ENCODE measurements around the gene UBR4. TPM values are rescaled to one million over a fixed set of nuclear protein-coding genes. Genes with fewer than 3 reads are reported as not detected.

UBR4 gene
- total RNA-seq: 70.2 and 92.2 TPM in 2 replicates

DNA sequence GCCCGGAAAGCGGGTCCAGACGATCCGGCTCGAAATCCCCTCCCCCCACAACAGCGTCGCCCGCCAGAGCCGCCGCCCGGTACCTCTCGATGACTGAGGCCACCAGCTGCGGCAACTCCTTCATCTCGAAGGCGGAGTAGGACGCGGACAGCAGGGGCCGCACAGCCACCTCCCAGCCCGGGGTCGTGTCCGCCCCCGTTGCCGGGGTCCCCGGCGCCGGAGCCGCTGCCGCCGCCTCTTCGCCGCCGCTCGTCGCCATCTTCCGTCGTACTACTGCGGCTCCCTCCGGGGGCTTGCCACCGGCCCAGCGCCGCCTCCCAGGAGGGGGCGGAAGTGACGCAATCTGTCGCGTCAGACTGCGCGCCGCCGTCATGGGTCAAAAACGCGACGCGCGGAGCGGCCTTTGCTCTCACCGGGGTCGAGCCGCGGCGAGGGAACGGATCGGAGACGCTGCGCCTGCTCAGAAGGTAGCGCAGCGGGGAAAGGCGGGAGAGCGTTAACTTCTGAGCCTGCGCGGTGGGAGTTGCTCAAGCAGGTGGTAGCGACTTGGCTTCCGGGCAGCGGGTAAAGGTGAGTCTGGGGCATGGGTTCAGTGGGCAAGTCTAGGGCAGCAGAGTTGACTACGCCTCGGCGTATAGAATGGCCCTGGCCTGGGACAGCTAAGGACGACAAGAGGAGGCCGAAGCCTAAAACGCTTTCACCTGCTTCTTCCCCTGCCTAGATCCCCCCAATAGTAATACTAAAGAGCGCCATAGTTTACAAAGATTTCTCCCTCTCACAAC is at the start of gene UBR4:
Gene UBR4, minus strand, starts transcription at position 277 of the 782 bp plus-strand sequence. Its CDS starts 18 bp downstream, at position 259.

DNA sequence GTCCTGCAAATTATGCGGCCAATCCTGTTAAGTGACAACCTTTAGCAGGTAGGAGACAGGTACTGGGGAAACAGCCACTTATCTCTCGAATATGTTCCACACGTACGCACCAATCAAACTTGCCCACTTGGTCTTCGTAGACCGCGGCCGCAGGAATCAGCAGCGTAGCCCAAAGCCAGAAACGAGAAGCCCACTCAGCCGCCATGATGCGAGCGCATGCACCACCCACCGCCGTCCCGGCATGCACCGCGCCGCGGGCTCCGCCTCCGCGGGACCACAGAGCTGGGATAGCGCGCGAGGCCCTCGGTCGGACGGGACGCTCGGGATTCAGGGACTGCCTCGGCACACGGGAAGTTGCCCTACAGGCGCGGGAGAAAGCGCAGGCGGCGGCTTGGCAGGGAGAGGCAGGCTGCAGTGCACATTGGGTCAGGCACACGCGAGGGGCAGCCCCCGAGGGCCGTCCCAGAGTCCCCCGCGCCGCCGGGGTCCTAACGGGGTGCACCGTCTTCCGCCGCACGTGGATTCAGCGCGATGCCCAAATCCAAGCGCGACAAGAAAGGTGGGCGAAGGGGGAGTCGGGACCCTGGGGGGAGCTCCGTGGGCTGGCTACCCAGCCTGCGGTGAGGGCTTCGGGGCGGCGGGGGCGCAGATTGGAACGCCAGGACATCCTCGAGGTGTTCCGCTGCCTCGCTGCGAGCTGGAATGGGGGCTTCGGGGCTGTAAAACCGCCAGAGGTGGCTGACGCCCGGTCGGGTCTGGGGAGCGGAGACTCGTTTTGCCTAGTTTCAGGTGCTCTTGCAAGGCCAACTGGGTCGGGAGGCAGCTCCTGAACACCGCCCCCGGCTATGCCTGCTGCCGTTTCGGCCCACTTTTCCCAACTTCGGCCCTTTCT is 41.5 kb upstream of the UBR4 start, which contains the start of the genes EMC1 and MRTO4:
Gene EMC1, minus strand, starts transcription at position 220 of the 892 bp plus-strand sequence. Its CDS starts 15 bp downstream, at position 205.
Gene MRTO4, plus strand, starts transcription at position 501 of the 892 bp plus-strand sequence. Its CDS starts 31 bp downstream, at position 532.

Other genes with a start within 250 kb of the UBR4 start
- gene EMC1, start 41.3 kb upstream of the UBR4 start, total RNA-seq: 82.9 and 83.0 TPM in 2 replicates
- gene MRTO4, start 41.5 kb upstream of the UBR4 start, total RNA-seq: 21.7 and 58.5 TPM in 2 replicates
- 0.19 and 0.28 TPM in 2 replicates for gene AKR7A3, start 78.5 kb upstream of the UBR4 start, total RNA-seq
- 44.8 and 55.8 TPM in 2 replicates for gene AKR7A2, start 101.9 kb upstream of the UBR4 start, total RNA-seq
- 12.7 TPM in 2 replicates for gene SLC66A1, start 102.1 kb upstream of the UBR4 start, total RNA-seq

All from regular cardiac myocyte (primary cell).